Activated CD8-positive, alpha-beta T cell treated with anti-CD3 and anti-CD28 coated beads, Interleukin-2, amount 10 ng/mL, durations not matched to agents 7 days and 5 days (primary cell): ENCODE measurements around the gene MARCHF2. TPM values are rescaled to one million over a fixed set of nuclear protein-coding genes. Genes with fewer than 3 reads are reported as not detected.
A peak's percentile ranks its signal among the peaks of the same experiment; 100 is the strongest.
"Not testable (repeated sequence)": the region's sequence is repeated elsewhere in the genome, so short reads cannot be mapped to it uniquely, and the experiment has no call there.

Experiments used
- ATAC-seq: fragments of 150-1000 bp; cut with Tn5 transposase; one replicate; pipeline ENCODE4 v1.10.0; 2021; ENCODE audit warnings: moderate library complexity
- CTCF ChIA-PET: fragments of 350-600 bp; sonication (Branson Sonifier 250); formaldehyde crosslinking; loops from one replicate; lab custom pipeline; 2021; ENCODE audit warnings: antibody characterized with exemption; lab: Charles Lee
- POLR2A ChIA-PET: fragments of 350-600 bp; sonication (Branson Sonifier 250); formaldehyde crosslinking; loops from one replicate; lab custom pipeline; 2021; ENCODE audit warnings: antibody characterized with exemption; lab: Charles Lee
- DNase-seq: peaks from one replicate; pipeline ENCODE4 v3.0.0-alpha.2; 2020
- H3K27ac Mint-ChIP-seq: one replicate; pipeline ENCODE4 v1.8.0; 2021; ENCODE audit warnings: mild to moderate bottlenecking, mixed read lengths
- H3K27me3 Mint-ChIP-seq: one replicate; pipeline ENCODE4 v1.8.0; 2021; ENCODE audit warnings: low read depth, mixed read lengths
- H3K36me3 Mint-ChIP-seq: one replicate; pipeline ENCODE4 v1.8.0; 2021; ENCODE audit warnings: low read depth, mixed read lengths
- H3K4me1 Mint-ChIP-seq: one replicate; pipeline ENCODE4 v1.8.0; 2021; ENCODE audit warnings: low read depth, mixed read lengths
- H3K4me3 Mint-ChIP-seq: one replicate; pipeline ENCODE4 v1.8.0; 2021; ENCODE audit warnings: mild to moderate bottlenecking, mixed read lengths
- H3K9me3 Mint-ChIP-seq: one replicate; pipeline ENCODE4 v1.8.0; 2022; ENCODE audit warnings: mixed read lengths; ENCODE audit not compliant: insufficient read depth
- total RNA-seq, 2 experiments: library from RNA; stranded (reverse); gene quantifications; one replicate each; pipeline ENCODE4 v1.2.3, GENCODE V29; 2021

The MARCHF2 gene
- total RNA-seq, 2 experiments from 2014 or later = 26.8 to 28.1 TPM

- POLR2A ChIA-PET = no interaction called here
- Mint-ChIP-seq H3K4me1 (peaks cover 34% of the 10 kb centered on the region), H3K27ac (peak overlapping the region; percentile 71)
Measured at GRCh38 chr19:8397271-8397670, 15.8 kb upstream of the MARCHF2 start.

GRCh38 chr19:8397746-8398310 is 15.3 kb upstream of the MARCHF2 start:
- H3K4me1 Mint-ChIP-seq = peaks cover 31% of the 10 kb centered on the region
- POLR2A ChIA-PET = no interaction called here
- no peak overlapping the region for H3K27ac Mint-ChIP-seq
- CTCF ChIA-PET = interaction anchor here (0.6 to 2.2 kb wide), 5 partner anchors 8 to 602 kb away, joined by 3 to 28 read pairs (median 3); partner anchors contain the start of genes MARCHF2 and RAB11B
- no peaks in the 10 kb centered on the region for H3K9me3 Mint-ChIP-seq
- no peak overlapping the region for H3K4me3 Mint-ChIP-seq
- DNase-seq = no peak
- ATAC-seq = no peak
- H3K27me3 Mint-ChIP-seq = no peaks in the 10 kb centered on the region
- H3K36me3 Mint-ChIP-seq = peaks cover 17% of the 10 kb centered on the region

More at GRCh38 chr19:8397271-8397670, 15.8 kb upstream of the MARCHF2 start:
- CTCF ChIA-PET = interaction anchor here (0.6 to 2.2 kb wide), 5 partner anchors 17 to 601 kb away, joined by 3 to 28 read pairs (median 3); partner anchors contain the start of gene MARCHF2
- DNase-seq = no peak
- Mint-ChIP-seq H3K36me3 (peaks cover 13% of the 10 kb centered on the region), H3K9me3 (no peaks in the 10 kb centered on the region), H3K4me3 (no peak overlapping the region), H3K27me3 (no peaks in the 10 kb centered on the region)
- ATAC-seq = no peak

DNA sequence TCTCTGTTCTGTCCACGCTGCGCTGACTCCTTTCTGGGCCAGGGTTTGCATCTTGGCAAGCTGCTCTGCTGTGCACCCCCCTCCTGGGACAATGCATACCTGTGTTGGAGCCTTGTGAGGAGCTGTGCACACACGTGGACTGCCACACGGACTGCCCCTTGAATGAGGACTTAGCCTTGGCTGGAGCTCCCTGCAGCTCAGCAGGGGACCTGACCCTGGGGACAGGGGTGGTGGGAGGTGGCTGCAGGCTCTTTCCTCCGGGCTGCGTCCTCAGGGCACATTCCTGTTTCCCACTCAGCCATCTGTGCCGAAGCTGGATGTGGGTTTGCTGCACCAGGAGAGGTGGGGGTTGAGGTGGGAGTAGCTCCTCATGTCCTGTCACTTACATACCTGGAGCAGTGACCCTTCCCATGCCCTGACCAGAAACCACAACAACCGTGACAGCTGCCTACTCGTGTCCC is 14.8 kb upstream of the MARCHF2 start:
- CTCF ChIA-PET = interaction anchor here (0.7 to 2.2 kb wide), 4 partner anchors 8 to 98 kb away, joined by 3 to 28 read pairs (median 4); partner anchors contain the start of genes MARCHF2 and RAB11B
- H3K27me3 Mint-ChIP-seq = no peaks in the 10 kb centered on the region
- H3K4me1 Mint-ChIP-seq = peaks cover 27% of the 10 kb centered on the region
- no peaks in the 10 kb centered on the region for H3K9me3 Mint-ChIP-seq
- no peak for ATAC-seq
- no peak for DNase-seq
- H3K36me3 Mint-ChIP-seq = peaks cover 20% of the 10 kb centered on the region
- POLR2A ChIA-PET = no interaction called here
- no peak overlapping the region for H3K27ac Mint-ChIP-seq
- H3K4me3 Mint-ChIP-seq = no peak overlapping the region

- ATAC-seq = no peak
- Mint-ChIP-seq H3K9me3 (no peaks in the 10 kb centered on the region), H3K4me1 (peaks cover 25% of the 10 kb centered on the region), H3K27ac (no peak overlapping the region), H3K27me3 (no peaks in the 10 kb centered on the region), H3K4me3 (no peak overlapping the region), H3K36me3 (peaks cover 24% of the 10 kb centered on the region)
- DNase-seq = no peak
- ChIA-PET CTCF (no interaction called here), POLR2A (no interaction called here)
Measured at GRCh38 chr19:8399681-8400188, 13.4 kb upstream of the MARCHF2 start.

DNA sequence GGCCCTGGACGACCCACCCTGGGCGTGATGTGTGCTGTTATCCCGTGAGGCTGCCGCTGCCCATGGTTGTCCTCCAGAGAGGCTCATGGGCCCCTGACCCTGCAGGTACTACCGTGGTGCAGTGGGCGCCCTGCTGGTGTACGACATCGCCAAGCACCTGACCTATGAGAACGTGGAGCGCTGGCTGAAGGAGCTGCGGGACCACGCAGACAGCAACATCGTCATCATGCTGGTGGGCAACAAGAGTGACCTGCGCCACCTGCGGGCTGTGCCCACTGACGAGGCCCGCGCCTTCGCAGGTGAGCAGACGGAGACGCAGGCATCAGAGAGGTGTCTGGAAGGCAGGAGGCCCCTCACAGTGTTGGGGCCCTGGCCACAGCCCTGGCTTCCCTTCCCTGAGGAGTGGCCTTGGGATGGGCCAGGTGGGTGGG is 11.1 kb upstream of the MARCHF2 start:
- ChIA-PET CTCF (no interaction called here), POLR2A (no interaction called here)
- Mint-ChIP-seq H3K4me1 (peaks cover 6% of the 10 kb centered on the region), H3K4me3 (no peak overlapping the region), H3K27me3 (no peaks in the 10 kb centered on the region), H3K27ac (no peak overlapping the region), H3K36me3 (peaks cover 24% of the 10 kb centered on the region), H3K9me3 (no peaks in the 10 kb centered on the region)
- no peak for ATAC-seq
- DNase-seq = no peak

- Mint-ChIP-seq H3K4me3 (no peak overlapping the region), H3K36me3 (peaks cover 24% of the 10 kb centered on the region), H3K4me1 (no peaks in the 10 kb centered on the region), H3K27me3 (no peaks in the 10 kb centered on the region), H3K9me3 (no peaks in the 10 kb centered on the region), H3K27ac (no peak overlapping the region)
- ATAC-seq = no peak
- POLR2A ChIA-PET = no interaction called here
- CTCF ChIA-PET = interaction anchor here (1.4 kb wide), 1 partner anchor 10 kb away, joined by 5 read pairs; the partner anchor contains the start of gene MARCHF2
- no peak for DNase-seq
Measured at GRCh38 chr19:8403098-8403819, 9.8 kb upstream of the MARCHF2 start.

DNA sequence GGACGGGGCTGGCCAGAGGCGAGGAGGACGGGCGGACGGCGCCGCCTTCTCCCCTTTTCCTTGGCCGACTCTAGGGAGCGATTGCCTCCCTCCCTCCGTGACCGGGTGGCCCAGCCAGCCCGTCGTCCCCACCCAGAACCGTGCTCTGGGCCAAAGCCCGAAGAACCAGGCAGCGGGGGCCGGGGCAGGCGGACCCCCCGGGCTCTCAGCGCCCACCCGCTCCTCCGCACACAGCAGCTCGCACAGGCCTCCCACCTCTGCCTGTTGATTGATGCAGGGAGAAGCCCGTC is 9.3 kb upstream of the MARCHF2 start:
- Mint-ChIP-seq H3K9me3 (no peaks in the 10 kb centered on the region), H3K36me3 (peaks cover 24% of the 10 kb centered on the region), H3K4me3 (no peak overlapping the region), H3K4me1 (no peaks in the 10 kb centered on the region), H3K27me3 (no peaks in the 10 kb centered on the region), H3K27ac (no peak overlapping the region)
- ATAC-seq = no peak
- CTCF ChIA-PET = interaction anchor here (1.4 kb wide), 1 partner anchor 9 kb away, joined by 5 read pairs; the partner anchor contains the start of gene MARCHF2
- no peak for DNase-seq
- POLR2A ChIA-PET = no interaction called here

- Mint-ChIP-seq H3K36me3 (peaks cover 23% of the 10 kb centered on the region), H3K4me1 (no peaks in the 10 kb centered on the region), H3K9me3 (no peaks in the 10 kb centered on the region), H3K27me3 (no peaks in the 10 kb centered on the region), H3K27ac (no peak overlapping the region), H3K4me3 (no peak overlapping the region)
- no peak for ATAC-seq
- DNase-seq = no peak
- ChIA-PET POLR2A (interaction anchor here (0.8 kb wide), 1 partner anchor 40 kb away, joined by 4 read pairs; the partner anchor contains the start of gene HNRNPM), CTCF (interaction anchor here (1.4 to 1.8 kb wide), 2 partner anchors 9 to 51 kb away, joined by 5 read pairs; partner anchors contain the start of gene MARCHF2)
Measured at GRCh38 chr19:8404391-8405151, 8.5 kb upstream of the MARCHF2 start.

GRCh38 chr19:8410718-8411117 is 2.4 kb upstream of the MARCHF2 start:
- CTCF ChIA-PET = interaction anchor here (4.9 kb wide), 1 partner anchor 169 kb away, joined by 52 read pairs; the partner anchor contains the start of gene MYO1F
- H3K4me3 Mint-ChIP-seq, ATAC-seq, H3K27ac Mint-ChIP-seq, H3K9me3 Mint-ChIP-seq, POLR2A ChIA-PET, H3K27me3 Mint-ChIP-seq, DNase-seq, H3K36me3 Mint-ChIP-seq: not testable (repeated sequence)
- H3K4me1 Mint-ChIP-seq = peaks cover 13% of the 10 kb centered on the region

GRCh38 chr19:8413629-8413995 is 507 bp downstream of the MARCHF2 start:
- peaks cover 13% of the 10 kb centered on the region for H3K4me1 Mint-ChIP-seq
- no peaks in the 10 kb centered on the region for H3K27me3 Mint-ChIP-seq
- H3K27ac Mint-ChIP-seq = no peak overlapping the region
- H3K4me3 Mint-ChIP-seq = peak overlapping the region; percentile 60
- H3K9me3 Mint-ChIP-seq = no peaks in the 10 kb centered on the region
- DNase-seq (no peak), ATAC-seq (no peak)
- POLR2A ChIA-PET = interaction anchor here (1.3 to 3.2 kb wide), 3 partner anchors 31 to 100 kb away, joined by 5 to 11 read pairs (median 7); partner anchors contain the start of genes HNRNPM and ZNF414
- CTCF ChIA-PET = interaction anchor here (0.6 to 4.9 kb wide), 25 partner anchors 10 to 409 kb away, joined by 3 to 52 read pairs (median 4); partner anchors contain the start of genes HNRNPM, MYO1F and ZNF414
- H3K36me3 Mint-ChIP-seq = no peaks in the 10 kb centered on the region

DNA sequence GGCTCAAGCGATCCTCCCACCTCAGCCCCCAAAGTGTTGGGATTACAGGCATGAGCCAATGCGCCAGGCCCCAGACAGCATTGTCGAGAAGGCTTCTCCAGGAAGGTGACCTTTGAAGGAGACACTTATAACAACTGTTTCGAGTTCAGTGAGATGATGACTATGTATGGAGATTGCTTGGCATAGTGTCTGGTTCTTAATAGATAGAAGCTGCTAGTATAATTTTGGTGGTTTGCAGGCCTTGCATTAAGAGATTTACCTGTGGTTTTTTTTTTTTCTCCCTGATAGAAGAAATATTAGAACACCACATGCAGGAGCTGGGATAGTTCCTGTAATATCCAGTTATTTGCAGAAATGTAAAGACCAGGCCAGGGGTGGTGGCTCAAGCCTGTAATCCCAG is 3.7 kb downstream of the MARCHF2 start:
- ATAC-seq (no peak), DNase-seq (no peak)
- no peak overlapping the region for H3K27ac Mint-ChIP-seq
- H3K4me1 Mint-ChIP-seq = peaks cover 8% of the 10 kb centered on the region
- H3K9me3 Mint-ChIP-seq = no peaks in the 10 kb centered on the region
- POLR2A ChIA-PET = no interaction called here
- H3K4me3 Mint-ChIP-seq = no peak overlapping the region
- H3K36me3 Mint-ChIP-seq = no peaks in the 10 kb centered on the region
- H3K27me3 Mint-ChIP-seq = no peaks in the 10 kb centered on the region
- CTCF ChIA-PET = interaction anchor here (0.6 to 0.9 kb wide), 2 partner anchors 12 to 162 kb away, joined by 3 read pairs; no protein-coding TSS in a partner anchor
